Neural progenitor cell (in vitro differentiated cells): ENCODE results near the gene CCDC141. TPM values are rescaled to one million over a fixed set of nuclear protein-coding genes. Genes with fewer than 3 reads are reported as not detected.

Source experiments
- DNase-seq: peaks from one replicate; pipeline ENCODE4 v3.0.0-alpha.2; 2016; ENCODE audit warnings: low spot score
- H2AFZ ChIP-seq: fragments of 200-600 bp; sonication (generic); replicated peaks from 2 replicates; pipeline ENCODE4 v1.6.1; 2016; ENCODE audit warnings: antibody characterized with exemption
- H3F3A ChIP-seq: fragments of 200-600 bp; sonication (generic); 2 replicates; pipeline ENCODE4 v1.6.1; 2016; ENCODE audit warnings: antibody characterized with exemption, low read depth
- H3K27ac ChIP-seq: fragments of 200-600 bp; sonication (generic); 2 replicates; pipeline ENCODE4 v1.5.1; 2016; ENCODE audit warnings: mild to moderate bottlenecking
- H3K27me3 ChIP-seq: fragments of 200-600 bp; sonication (generic); 2 replicates; pipeline ENCODE4 v1.6.1; 2016; ENCODE audit warnings: mild to moderate bottlenecking, moderate library complexity
- H3K36me3 ChIP-seq: fragments of 200-600 bp; sonication (generic); 2 replicates; pipeline ENCODE4 v1.5.1; 2016
- H3K4me1 ChIP-seq: fragments of 200-600 bp; sonication (generic); 2 replicates; pipeline ENCODE4 v1.6.1; 2016; ENCODE audit warnings: mixed run types
- H3K4me2 ChIP-seq: fragments of 200-600 bp; sonication (generic); 2 replicates; pipeline ENCODE4 v1.6.1; 2016
- H3K4me3 ChIP-seq: fragments of 200-600 bp; sonication (generic); 2 replicates; pipeline ENCODE4 v1.5.1; 2016
- H3K79me2 ChIP-seq: fragments of 200-600 bp; sonication (generic); 2 replicates; pipeline ENCODE4 v1.6.1; 2016; ENCODE audit warnings: low read depth
- H3K9ac ChIP-seq: fragments of 200-600 bp; sonication (generic); 2 replicates; pipeline ENCODE4 v1.6.1; 2016
- H3K9me3 ChIP-seq: fragments of 200-600 bp; sonication (generic); 2 replicates; pipeline ENCODE4 v1.5.1; 2016; ENCODE audit warnings: low read depth
- H4K20me1 ChIP-seq: fragments of 200-600 bp; sonication (generic); 2 replicates; pipeline ENCODE4 v1.6.1; 2016; ENCODE audit warnings: low read depth
- H3K27ac Mint-ChIP-seq: 3 replicates; pipeline ENCODE4 v1.8.0; 2021; ENCODE audit warnings: mixed read lengths
- H3K27me3 Mint-ChIP-seq: 2 replicates; pipeline ENCODE4 v1.8.0; 2022; ENCODE audit warnings: low read depth, mild to moderate bottlenecking, inconsistent platforms, moderate library complexity, mixed read lengths; ENCODE audit not compliant: insufficient read depth
- H3K36me3 Mint-ChIP-seq: 3 replicates; pipeline ENCODE4 v1.8.0; 2021; ENCODE audit warnings: mixed read lengths
- H3K4me1 Mint-ChIP-seq: 3 replicates; pipeline ENCODE4 v1.8.0; 2021; ENCODE audit warnings: mixed read lengths
- H3K4me3 Mint-ChIP-seq: 3 replicates; pipeline ENCODE4 v1.8.0; 2021; ENCODE audit warnings: mild to moderate bottlenecking, moderate library complexity, mixed read lengths
- H3K9me3 Mint-ChIP-seq: 3 replicates; pipeline ENCODE4 v1.8.0; 2020; ENCODE audit warnings: mixed read lengths
- CTCF ChIP-seq: fragments of 200-600 bp; sonication (generic); IDR thresholded peaks from 2 replicates; pipeline ENCODE4 v1.5.1; 2017; ENCODE audit warnings: antibody characterized with exemption, mild to moderate bottlenecking
- EZH2 ChIP-seq: fragments of 200-600 bp; sonication (generic); IDR thresholded peaks from 2 replicates; pipeline ENCODE4 v1.6.1; 2017; ENCODE audit warnings: antibody characterized with exemption, mild to moderate bottlenecking, moderate library complexity
- EZH2phosphoT487 ChIP-seq: fragments of 200-600 bp; sonication (generic); IDR thresholded peaks from 2 replicates; pipeline ENCODE4 v1.6.1; 2017; ENCODE audit warnings: antibody characterized with exemption
- total RNA-seq: library from RNA; depleted of rRNA; stranded (reverse); fragments of >200 nt; gene quantifications from 2 replicates; pipeline ENCODE4 v1.2.3, GENCODE V29; 2015; ENCODE audit warnings: low replicate concordance

The CCDC141 gene
- total RNA-seq, 1 donor from 2014 or later: 1.8 TPM

DNA sequence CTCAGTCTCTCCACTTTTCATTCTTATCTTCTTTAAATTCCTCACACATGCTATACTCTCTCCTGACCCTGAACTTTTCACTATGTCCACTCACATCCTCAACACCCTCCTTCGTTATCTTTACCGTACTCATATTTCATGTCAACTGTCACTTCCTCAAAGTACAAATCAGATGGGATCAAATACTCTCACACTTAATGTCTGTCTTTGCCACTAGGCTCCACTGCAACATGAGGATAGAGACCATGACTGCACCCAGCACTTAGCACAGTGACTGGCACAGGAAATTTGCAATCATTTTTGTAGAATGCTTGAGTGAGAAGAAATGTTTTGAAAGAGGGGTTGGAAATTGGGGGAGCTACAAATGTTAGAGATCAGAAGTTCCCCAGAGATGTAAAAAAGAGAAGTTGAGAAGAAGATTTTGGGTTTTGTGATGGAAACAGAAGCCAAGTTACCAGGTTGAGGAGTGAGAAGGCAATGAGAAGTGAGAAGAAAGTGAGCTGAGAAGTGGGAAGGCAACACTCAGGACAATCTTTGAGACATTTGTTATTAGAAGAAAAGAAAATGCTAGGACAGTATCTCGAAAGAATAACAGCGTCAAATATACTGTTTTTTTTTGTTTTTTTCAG is 87.0 kb downstream of the CCDC141 start:
- H3K27ac Mint-ChIP-seq: no peak overlapping the region
- no peaks in the 10 kb centered on the region for H3K27me3 ChIP-seq
- H3K4me1 Mint-ChIP-seq: no peaks in the 10 kb centered on the region
- no peaks in the 10 kb centered on the region for H3F3A ChIP-seq
- no peak overlapping the region for H3K4me3 ChIP-seq
- DNase-seq: no peak
- H3K36me3 Mint-ChIP-seq: no peaks in the 10 kb centered on the region
- no peaks in the 10 kb centered on the region for H3K9me3 ChIP-seq
- H3K4me3 Mint-ChIP-seq: no peak overlapping the region
- no peaks in the 10 kb centered on the region for H3K27me3 Mint-ChIP-seq
- TF ChIP-seq EZH2phosphoT487: no peak
- TF ChIP-seq CTCF: no peak
- TF ChIP-seq EZH2: no peak
- H4K20me1 ChIP-seq: no peaks in the 10 kb centered on the region
- peaks cover 8% of the 10 kb centered on the region for H3K9me3 Mint-ChIP-seq
- H3K4me2 ChIP-seq: no peak overlapping the region
- no peak overlapping the region for H3K9ac ChIP-seq
- no peak overlapping the region for H3K27ac ChIP-seq
- H3K79me2 ChIP-seq: no peaks in the 10 kb centered on the region
- H2AFZ ChIP-seq: no peak overlapping the region
- peaks cover 5% of the 10 kb centered on the region for H3K4me1 ChIP-seq
- H3K36me3 ChIP-seq: no peaks in the 10 kb centered on the region

DNA sequence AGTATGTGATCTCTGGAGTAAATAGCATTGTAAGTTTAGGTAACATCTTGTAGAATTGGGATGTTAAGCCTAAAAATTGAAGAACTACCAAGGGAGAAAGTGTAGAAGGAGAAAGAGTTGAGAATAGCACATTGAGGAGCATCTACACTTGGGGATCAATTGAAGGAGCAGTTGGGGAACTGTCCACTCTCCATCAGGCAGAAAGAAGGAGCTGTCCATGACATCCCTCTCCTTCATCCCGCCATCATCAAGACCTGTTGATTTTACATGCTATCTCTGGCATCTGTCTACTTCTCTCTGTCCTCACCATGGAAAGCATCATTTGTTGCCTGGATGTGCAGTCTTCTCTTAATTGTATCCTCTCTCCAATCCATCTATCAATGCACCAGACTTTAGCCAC is 87.8 kb downstream of the CCDC141 start:
- no peak overlapping the region for H3K4me3 Mint-ChIP-seq
- no peaks in the 10 kb centered on the region for H3K27me3 ChIP-seq
- DNase-seq: no peak
- H3K27me3 Mint-ChIP-seq: no peaks in the 10 kb centered on the region
- no peak overlapping the region for H3K4me2 ChIP-seq
- H3K9me3 ChIP-seq: no peaks in the 10 kb centered on the region
- TF ChIP-seq EZH2: no peak
- TF ChIP-seq CTCF: no peak
- TF ChIP-seq EZH2phosphoT487: no peak
- H3K36me3 Mint-ChIP-seq: no peaks in the 10 kb centered on the region
- H3K27ac Mint-ChIP-seq: no peak overlapping the region
- H3K79me2 ChIP-seq: no peaks in the 10 kb centered on the region
- no peaks in the 10 kb centered on the region for H3F3A ChIP-seq
- peaks cover 4% of the 10 kb centered on the region for H3K9me3 Mint-ChIP-seq
- no peak overlapping the region for H2AFZ ChIP-seq
- no peaks in the 10 kb centered on the region for H3K4me1 Mint-ChIP-seq
- peaks cover 5% of the 10 kb centered on the region for H3K4me1 ChIP-seq
- H3K9ac ChIP-seq: no peak overlapping the region
- H3K4me3 ChIP-seq: no peak overlapping the region
- no peak overlapping the region for H3K27ac ChIP-seq
- no peaks in the 10 kb centered on the region for H3K36me3 ChIP-seq
- no peaks in the 10 kb centered on the region for H4K20me1 ChIP-seq

GRCh38 chr2:178954049-178954448 is 95.9 kb downstream of the CCDC141 start:
- peaks cover 9% of the 10 kb centered on the region for H3K4me1 ChIP-seq
- H3K79me2 ChIP-seq: no peaks in the 10 kb centered on the region
- H3K27ac ChIP-seq: no peak overlapping the region
- H3K4me3 ChIP-seq: no peak overlapping the region
- Mint-ChIP-seq H3K27me3 (no peaks in the 10 kb centered on the region), H3K36me3 (no peaks in the 10 kb centered on the region), H3K9me3 (no peaks in the 10 kb centered on the region), H3K4me3 (no peak overlapping the region), H3K4me1 (no peaks in the 10 kb centered on the region), H3K27ac (no peak overlapping the region)
- no peaks in the 10 kb centered on the region for H4K20me1 ChIP-seq
- no peak overlapping the region for H3K9ac ChIP-seq
- H3K36me3 ChIP-seq: no peaks in the 10 kb centered on the region
- no peaks in the 10 kb centered on the region for H3F3A ChIP-seq
- H2AFZ ChIP-seq: no peak overlapping the region
- no peak for TF ChIP-seq EZH2
- no peak for TF ChIP-seq CTCF
- no peak for TF ChIP-seq EZH2phosphoT487
- no peak overlapping the region for H3K4me2 ChIP-seq
- no peak for DNase-seq
- no peaks in the 10 kb centered on the region for H3K27me3 ChIP-seq
- H3K9me3 ChIP-seq: peaks cover 4% of the 10 kb centered on the region
